ENCODE data around the gene USP24.

GRCh38 chr1:55092475-55092874 lies 122.7 kb downstream of the USP24 start:
- TF ChIP-seq CTCF (IDR thresholded peaks at IDR 0.05; ENCODE audit: extremely low read depth in 1 of 2, insufficient read depth in 1 of 2, low read depth in 1 of 2, low read length in 2 of 2) (no peak), EZH2 (IDR thresholded peaks at IDR 0.05; ENCODE audit: borderline replicate concordance, low read depth, low read length, severe bottlenecking) (no peak)

Measured in endothelial cell of umbilical vein (primary cell).